HG03354 (cell line): ENCODE measurements around the gene THSD7B.
"Not testable (repeated sequence)": the region's sequence is repeated elsewhere in the genome, so short reads cannot be mapped to it uniquely, and the experiment has no call there.

Experiments used
- ATAC-seq: cut with Tn5 transposase; IDR thresholded peaks from one replicate; pipeline ENCODE4 v1.9.1; 2021; ENCODE audit warnings: mild to moderate bottlenecking; ENCODE audit not compliant: unreplicated experiment, poor library complexity, severe bottlenecking

Gene THSD7B, protein sequence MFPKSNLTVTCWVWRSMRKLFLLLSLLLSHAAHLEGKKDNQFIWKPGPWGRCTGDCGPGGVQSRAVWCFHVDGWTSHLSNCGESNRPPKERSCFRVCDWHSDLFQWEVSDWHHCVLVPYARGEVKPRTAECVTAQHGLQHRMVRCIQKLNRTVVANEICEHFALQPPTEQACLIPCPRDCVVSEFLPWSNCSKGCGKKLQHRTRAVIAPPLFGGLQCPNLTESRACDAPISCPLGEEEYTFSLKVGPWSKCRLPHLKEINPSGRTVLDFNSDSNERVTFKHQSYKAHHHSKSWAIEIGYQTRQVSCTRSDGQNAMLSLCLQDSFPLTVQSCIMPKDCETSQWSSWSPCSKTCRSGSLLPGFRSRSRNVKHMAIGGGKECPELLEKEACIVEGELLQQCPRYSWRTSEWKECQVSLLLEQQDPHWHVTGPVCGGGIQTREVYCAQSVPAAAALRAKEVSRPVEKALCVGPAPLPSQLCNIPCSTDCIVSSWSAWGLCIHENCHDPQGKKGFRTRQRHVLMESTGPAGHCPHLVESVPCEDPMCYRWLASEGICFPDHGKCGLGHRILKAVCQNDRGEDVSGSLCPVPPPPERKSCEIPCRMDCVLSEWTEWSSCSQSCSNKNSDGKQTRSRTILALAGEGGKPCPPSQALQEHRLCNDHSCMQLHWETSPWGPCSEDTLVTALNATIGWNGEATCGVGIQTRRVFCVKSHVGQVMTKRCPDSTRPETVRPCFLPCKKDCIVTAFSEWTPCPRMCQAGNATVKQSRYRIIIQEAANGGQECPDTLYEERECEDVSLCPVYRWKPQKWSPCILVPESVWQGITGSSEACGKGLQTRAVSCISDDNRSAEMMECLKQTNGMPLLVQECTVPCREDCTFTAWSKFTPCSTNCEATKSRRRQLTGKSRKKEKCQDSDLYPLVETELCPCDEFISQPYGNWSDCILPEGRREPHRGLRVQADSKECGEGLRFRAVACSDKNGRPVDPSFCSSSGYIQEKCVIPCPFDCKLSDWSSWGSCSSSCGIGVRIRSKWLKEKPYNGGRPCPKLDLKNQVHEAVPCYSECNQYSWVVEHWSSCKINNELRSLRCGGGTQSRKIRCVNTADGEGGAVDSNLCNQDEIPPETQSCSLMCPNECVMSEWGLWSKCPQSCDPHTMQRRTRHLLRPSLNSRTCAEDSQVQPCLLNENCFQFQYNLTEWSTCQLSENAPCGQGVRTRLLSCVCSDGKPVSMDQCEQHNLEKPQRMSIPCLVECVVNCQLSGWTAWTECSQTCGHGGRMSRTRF (N-terminal part only)

GRCh38 chr2:136765256-136766072 is at the start of gene THSD7B:
THSD7B (plus strand) TSS chr2:136765545; CDS start chr2:136882179, 116,634 bp downstream.
- ATAC-seq, result no peak

- ATAC-seq, result no peak
Observed at GRCh38 chr2:136718273-136718672, 47.1 kb upstream of the THSD7B start.

DNA sequence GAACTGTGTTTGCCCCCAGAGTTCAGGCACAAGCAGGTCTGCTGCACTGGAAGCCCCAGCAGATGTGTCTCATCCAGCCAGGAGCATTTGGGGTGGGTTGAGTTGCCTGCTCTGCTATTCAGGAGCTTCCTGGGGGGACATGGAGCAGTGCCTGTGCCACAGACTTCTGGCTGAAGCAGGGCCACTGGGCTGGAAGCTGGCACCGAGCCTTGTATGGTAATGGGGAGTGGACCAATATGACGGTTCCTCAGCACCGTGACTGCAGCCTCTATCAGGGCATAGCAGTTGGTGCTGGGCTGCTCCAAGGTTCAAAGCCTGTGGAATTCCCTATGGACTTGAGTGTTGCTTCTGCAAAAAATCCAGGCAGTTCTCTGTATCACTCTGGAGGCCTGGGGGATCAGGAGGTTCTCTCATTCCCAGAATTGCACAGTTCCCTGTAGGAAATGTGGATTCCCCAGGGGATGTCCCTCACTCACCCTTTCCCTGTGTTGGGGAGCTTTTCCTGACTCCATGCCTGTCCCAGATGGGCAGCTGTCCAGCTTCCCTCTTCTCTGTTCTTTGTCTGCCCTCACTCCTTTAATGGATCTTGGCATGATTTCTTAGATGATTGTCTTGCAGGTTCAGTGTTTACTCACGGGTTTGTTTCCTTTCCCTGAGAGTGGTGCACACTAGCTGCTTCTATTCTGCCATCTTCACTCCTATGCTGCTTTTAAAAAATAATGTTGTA is 37.2 kb upstream of the THSD7B start:
- no peak for ATAC-seq

GRCh38 chr2:136736236-136736635 is 29.1 kb upstream of the THSD7B start:
- ATAC-seq, result no peak

DNA sequence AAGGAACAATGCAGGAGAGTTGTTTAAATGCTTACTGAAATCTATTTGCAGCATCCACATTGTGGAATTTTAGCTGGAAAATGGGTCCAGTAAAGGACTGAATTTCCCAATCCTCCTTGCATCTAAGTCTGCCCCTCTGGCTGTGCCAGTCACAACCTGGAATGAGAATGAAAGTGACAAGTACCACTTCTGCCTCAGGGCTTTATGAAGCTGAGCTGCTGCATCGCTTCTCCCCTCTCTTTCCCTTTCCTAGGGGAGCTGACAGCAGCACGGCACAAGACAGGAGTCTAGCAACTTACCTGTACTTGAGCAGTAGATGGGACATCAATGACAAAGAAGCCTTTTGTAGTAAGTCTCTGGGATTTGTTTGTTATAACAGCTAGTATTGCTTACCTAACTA is 27.3 kb upstream of the THSD7B start:
- ATAC-seq, result no peak

DNA sequence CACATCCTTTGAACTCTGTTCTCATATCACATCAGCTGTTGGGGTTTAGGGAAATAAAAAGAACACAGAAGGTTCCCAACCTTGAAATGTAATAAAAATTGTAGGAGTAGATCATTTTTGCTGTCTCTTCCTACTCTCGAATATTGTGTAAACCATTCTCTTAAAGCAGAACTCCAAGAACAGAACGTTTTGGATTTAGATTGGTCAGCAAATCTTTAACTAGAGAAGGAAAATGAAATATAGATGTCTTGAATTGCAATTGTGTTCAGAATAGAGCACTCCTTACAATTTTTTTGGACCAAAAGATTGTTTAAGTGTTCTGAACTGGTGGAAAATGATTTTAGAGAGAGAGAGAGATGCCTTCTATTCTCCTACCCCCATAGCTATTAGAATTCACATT is 23.9 kb upstream of the THSD7B start:
- ATAC-seq, result no peak

- no peak for ATAC-seq
Observed at GRCh38 chr2:136750065-136750464, 15.3 kb upstream of the THSD7B start.

DNA sequence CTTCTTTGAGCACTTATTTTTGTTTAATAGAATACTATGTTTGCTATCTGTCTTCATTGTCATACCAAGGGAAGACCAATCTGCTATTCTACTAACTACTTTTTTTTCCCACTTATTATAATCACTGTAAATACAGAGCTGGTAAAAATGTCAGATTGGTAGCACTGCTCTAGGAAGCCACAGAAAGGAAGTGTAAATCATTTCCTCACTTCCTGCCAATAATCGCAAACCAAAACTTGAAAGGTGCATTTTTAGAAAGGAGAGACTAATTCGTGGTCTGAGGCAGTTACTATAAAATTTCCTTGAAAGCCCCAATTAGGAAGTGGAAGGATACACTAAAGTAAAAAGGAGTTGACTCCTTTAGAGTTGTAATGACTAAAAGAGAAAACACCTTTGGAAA is 13.9 kb upstream of the THSD7B start:
- no peak for ATAC-seq

GRCh38 chr2:136758504-136758903 is 6.8 kb upstream of the THSD7B start:
- not testable (repeated sequence) for ATAC-seq

GRCh38 chr2:136764452-136765255 is 691 bp upstream of the THSD7B start:
- no peak for ATAC-seq

DNA sequence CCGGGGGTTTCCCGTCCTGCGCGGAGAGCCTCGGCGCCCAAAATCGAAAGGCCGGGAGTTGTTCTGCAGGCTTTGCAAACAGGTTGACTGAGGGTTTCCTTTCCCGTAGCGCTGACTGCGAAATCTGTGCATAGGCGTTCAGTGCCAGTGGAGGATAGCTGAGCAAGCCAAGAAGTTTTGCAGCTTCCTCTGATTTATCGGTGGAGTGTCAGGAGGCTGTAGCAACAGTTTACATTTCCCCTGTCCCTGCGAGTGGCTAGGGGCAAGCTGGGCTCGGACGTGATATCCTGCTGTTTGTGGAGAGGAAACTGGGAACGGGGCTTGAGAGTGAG is 694 bp downstream of the THSD7B start:
- ATAC-seq, result no peak

- no peak for ATAC-seq
Observed at GRCh38 chr2:136767030-136767429, 1.7 kb downstream of the THSD7B start.

- no peak for ATAC-seq
Observed at GRCh38 chr2:136769871-136770270, 4.5 kb downstream of the THSD7B start.

DNA sequence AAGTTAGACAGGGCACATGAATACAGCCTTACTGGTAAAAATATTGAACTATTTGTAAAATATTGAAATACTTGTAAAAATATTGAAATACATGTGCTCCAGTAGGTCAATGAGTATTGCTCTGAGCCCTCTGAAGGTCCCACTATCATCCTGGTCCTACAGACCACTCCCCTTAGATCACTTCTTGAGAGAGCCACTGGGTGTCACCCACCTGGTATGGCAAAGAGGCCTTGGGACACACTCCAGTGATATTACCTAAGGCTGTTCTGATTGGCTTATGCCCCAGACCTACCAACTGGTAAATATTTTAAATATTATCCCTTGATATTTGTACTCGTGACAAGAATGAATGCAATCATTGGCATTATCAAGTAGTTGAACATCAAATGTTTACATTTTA is 5.0 kb downstream of the THSD7B start:
- no peak for ATAC-seq

DNA sequence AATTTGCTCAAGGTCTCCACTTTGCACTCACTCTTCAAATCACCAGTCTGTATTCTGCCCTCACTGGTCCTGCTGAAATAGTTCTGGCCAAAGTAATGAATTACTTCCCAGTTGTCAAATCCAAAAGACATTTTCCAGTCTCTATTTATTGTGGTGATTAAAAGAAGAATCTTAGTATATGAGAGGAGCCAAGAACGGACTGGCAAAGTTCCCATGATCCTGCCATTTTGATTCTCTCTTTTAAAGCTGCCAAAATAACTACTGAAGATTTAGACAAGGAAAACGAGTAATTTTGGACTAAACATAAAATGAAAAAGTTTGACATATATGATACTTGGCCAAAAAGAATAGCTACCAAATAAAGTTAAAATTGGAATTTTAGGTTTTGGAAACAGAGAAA is 12.0 kb downstream of the THSD7B start:
- ATAC-seq, result no peak

GRCh38 chr2:136783856-136784255 is 18.5 kb downstream of the THSD7B start:
- ATAC-seq, result no peak

DNA sequence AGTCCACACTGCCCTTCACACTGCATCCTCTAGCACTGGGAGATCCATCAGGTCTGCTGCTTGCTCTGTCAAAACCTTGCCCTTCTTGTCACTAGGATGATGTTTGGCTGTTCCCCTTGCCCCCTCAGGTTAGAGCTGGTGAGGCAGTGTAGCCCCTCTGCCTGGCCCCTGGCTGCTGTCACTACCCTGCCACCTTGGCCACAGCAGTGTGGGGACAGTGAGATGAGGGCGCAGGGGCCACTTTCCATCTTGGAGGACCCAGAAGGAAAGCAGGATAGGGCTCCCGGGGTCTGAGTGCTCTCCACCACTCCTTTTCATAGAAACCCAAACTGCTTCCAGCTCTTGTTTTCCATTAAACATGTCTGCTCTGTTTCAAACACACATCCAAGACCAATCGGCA is 19.9 kb downstream of the THSD7B start:
- no peak for ATAC-seq

DNA sequence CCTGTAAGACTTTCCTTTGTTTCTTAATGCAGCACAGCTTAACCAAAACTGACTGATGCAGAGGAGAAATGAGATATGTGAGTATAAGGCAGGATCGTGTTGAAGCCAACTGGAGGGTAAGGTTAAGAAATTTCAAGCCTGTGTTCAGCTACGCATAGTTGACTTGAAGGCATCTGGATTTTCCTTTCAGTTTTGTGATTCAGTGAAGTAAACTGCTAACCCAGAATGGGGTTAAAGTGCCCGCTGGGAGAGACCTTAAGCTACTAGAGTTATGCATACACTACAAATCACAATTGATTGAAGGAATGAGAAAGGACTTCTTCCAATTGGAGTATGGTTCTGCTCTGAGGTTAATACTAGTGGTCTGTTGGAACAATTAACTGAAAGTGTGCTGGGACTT is 22.6 kb downstream of the THSD7B start:
- ATAC-seq, result no peak
